ENCODE results near the gene LPO. TPM values are rescaled to one million over a fixed set of nuclear protein-coding genes. Genes with fewer than 3 reads are reported as not detected.
A peak's percentile ranks its signal among the peaks of the same experiment; 100 is the strongest.

Gene LPO
- total and polyA plus RNA-seq, 9 of the 15 experiments (the other 6 are each of a cell fraction or from before 2014, with no cell fraction given), result 0.07 to 0.11 TPM; not detected in 7

- Histone ChIP-seq H3K36me3 (ENCODE audit: control insufficient read depth, insufficient read depth, low read length) (no peaks in the 10 kb centered on the region), H3K27me3 (ENCODE audit: control insufficient read depth in 2 of 2, insufficient read depth in 2 of 2, low read length in 2 of 2) (no peaks in the 10 kb centered on the region), H3K9me1 (ENCODE audit: control insufficient read depth, insufficient read depth, low read length) (peaks cover 11% of the 10 kb centered on the region), H3K9me3 (replicated peaks; ENCODE audit: control insufficient read depth, insufficient read depth, low read depth, low read length) (no peaks in the 10 kb centered on the region), H3K79me2 (ENCODE audit: control insufficient read depth, insufficient read depth, low read length) (no peaks in the 10 kb centered on the region), H3K9ac (ENCODE audit: insufficient read depth in 1 of 2, low read depth in 2 of 2, low read length in 2 of 2) (peak overlapping the region in 1 of 2 experiments; percentile 30; a peak in 1 of 4 replicates), H2AFZ (ENCODE audit: low read depth, low read length) (no peak overlapping the region), H4K20me1 (replicated peaks; ENCODE audit: control insufficient read depth, insufficient read depth, low read length) (no peaks in the 10 kb centered on the region), H3K27ac (ENCODE audit: extremely low read depth, low read depth, low read length) (no peak overlapping the region), H3K4me2 (ENCODE audit: insufficient read depth, low read length) (no peak overlapping the region), H3K4me3 (no peak overlapping the region), H3K4me1 (replicated peaks in 1 of 2; ENCODE audit: control insufficient read depth in 2 of 2, insufficient read depth in 2 of 2, low read length in 2 of 2) (peaks cover 4 to 30% of the 10 kb centered on the region in 2 experiments; a peak in 2 of 5 replicates)
- ChIA-PET CTCF (ENCODE audit: low intra/inter-chr PET ratio) (interaction anchor here (0.6 kb wide), 1 partner anchor 86 kb away, joined by 6 read pairs; no protein-coding TSS in a partner anchor), POLR2A (interaction anchor here (0.6 to 1.4 kb wide), 3 partner anchors 10 to 186 kb away, joined by 3 read pairs; no protein-coding TSS in a partner anchor)
- no peak for FAIRE-seq
- no peak for ATAC-seq
- in situ Hi-C loops (cut with MboI), result no loop called here
- intact Hi-C loops (cut with micrococcal nuclease), result no loop called here
- TF ChIP-seq AFF1 (IDR thresholded peaks at IDR 0.05; ENCODE audit: low read depth in 1 of 2, partially characterized antibody in 2 of 2), result no peak
- TF ChIP-seq ZNF274 (IDR thresholded peaks at IDR 0.05; ENCODE audit: borderline replicate concordance, low read depth, low read length), result no peak
- TF ChIP-seq OTX1 (CRISPR knock-in tag; IDR thresholded peaks at IDR 0.05), result no peak
- no peak for TF ChIP-seq TRIM24 (IDR thresholded peaks at IDR 0.05)
- no peak for TF ChIP-seq FOS (IDR thresholded peaks at IDR 0.05; ENCODE audit: extremely low read depth, insufficient read length)
- no peak for TF ChIP-seq E2F8 (IDR thresholded peaks at IDR 0.05; ENCODE audit: low read depth, partially characterized antibody)
- TF ChIP-seq ZBTB1 (CRISPR knock-in tag; IDR thresholded peaks at IDR 0.05; ENCODE audit: borderline replicate concordance, low read depth), result no peak
- BruUV-seq (replicated peaks), result no TSS peak
- no peak for DNase-seq (ENCODE audit: extremely low read depth in 1 of 4, low spot score in 3 of 4)
- 55% methylated on average over 12 of the region's 19 CpGs for WGBS (ENCODE audit: insufficient coverage, low coverage, missing lambda C conversion rate)
Observed at GRCh38 chr17:58306131-58306951, 68.0 kb downstream of the LPO start.

All from K562 (cell line).